ENCODE measurements around the gene REV3L.
"Not testable (repeated sequence)": the region's sequence is repeated elsewhere in the genome, so short reads cannot be mapped to it uniquely, and the experiment has no call there.

REV3L gene

GRCh38 chr6:111291336-111292259 is 191.4 kb downstream of the REV3L start:
- no peak overlapping the region for H3K4me2 ChIP-seq (ENCODE audit: low read depth, low read length, poor library complexity, severe bottlenecking)
- H3K9me2 ChIP-seq (replicated peaks; ENCODE audit: insufficient read depth, low read length) = no peaks in the 10 kb centered on the region
- H3K36me3 ChIP-seq (ENCODE audit: low read length) = no peaks in the 10 kb centered on the region
- H4K20me1 ChIP-seq (ENCODE audit: low read depth, low read length) = no peaks in the 10 kb centered on the region
- no peak overlapping the region for H3K27ac ChIP-seq (ENCODE audit: low read depth, low read length)
- no peaks in the 10 kb centered on the region for H3K79me2 ChIP-seq (ENCODE audit: insufficient read depth, low read length)
- H3F3A ChIP-seq (ENCODE audit: insufficient read depth) = peaks cover 6% of the 10 kb centered on the region; the same call in 1 of the 2 replicates
- H2AFZ ChIP-seq (ENCODE audit: low read depth, low read length, severe bottlenecking) = no peak overlapping the region
- no peak overlapping the region for H3K4me3 ChIP-seq (ENCODE audit: insufficient read depth, low read length, poor library complexity, severe bottlenecking)
- H3K9ac ChIP-seq (ENCODE audit: low read length) = no peak overlapping the region
- TF ChIP-seq EZH2phosphoT487 (conservative IDR thresholded peaks at IDR 0.05; ENCODE audit: low read length) = no peak
- TF ChIP-seq, protein P1, sequence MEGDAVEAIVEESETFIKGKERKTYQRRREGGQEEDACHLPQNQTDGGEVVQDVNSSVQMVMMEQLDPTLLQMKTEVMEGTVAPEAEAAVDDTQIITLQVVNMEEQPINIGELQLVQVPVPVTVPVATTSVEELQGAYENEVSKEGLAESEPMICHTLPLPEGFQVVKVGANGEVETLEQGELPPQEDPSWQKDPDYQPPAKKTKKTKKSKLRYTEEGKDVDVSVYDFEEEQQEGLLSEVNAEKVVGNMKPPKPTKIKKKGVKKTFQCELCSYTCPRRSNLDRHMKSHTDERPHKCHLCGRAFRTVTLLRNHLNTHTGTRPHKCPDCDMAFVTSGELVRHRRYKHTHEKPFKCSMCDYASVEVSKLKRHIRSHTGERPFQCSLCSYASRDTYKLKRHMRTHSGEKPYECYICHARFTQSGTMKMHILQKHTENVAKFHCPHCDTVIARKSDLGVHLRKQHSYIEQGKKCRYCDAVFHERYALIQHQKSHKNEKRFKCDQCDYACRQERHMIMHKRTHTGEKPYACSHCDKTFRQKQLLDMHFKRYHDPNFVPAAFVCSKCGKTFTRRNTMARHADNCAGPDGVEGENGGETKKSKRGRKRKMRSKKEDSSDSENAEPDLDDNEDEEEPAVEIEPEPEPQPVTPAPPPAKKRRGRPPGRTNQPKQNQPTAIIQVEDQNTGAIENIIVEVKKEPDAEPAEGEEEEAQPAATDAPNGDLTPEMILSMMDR (IDR thresholded peaks at IDR 0.05; ENCODE audit: insufficient read depth, low read length, poor library complexity, severe bottlenecking) = no peak
- H3K9me3 ChIP-seq (ENCODE audit: insufficient read depth, low read length) = no peaks in the 10 kb centered on the region
- H3K27me3 ChIP-seq (ENCODE audit: low read length) = no peaks in the 10 kb centered on the region

DNA sequence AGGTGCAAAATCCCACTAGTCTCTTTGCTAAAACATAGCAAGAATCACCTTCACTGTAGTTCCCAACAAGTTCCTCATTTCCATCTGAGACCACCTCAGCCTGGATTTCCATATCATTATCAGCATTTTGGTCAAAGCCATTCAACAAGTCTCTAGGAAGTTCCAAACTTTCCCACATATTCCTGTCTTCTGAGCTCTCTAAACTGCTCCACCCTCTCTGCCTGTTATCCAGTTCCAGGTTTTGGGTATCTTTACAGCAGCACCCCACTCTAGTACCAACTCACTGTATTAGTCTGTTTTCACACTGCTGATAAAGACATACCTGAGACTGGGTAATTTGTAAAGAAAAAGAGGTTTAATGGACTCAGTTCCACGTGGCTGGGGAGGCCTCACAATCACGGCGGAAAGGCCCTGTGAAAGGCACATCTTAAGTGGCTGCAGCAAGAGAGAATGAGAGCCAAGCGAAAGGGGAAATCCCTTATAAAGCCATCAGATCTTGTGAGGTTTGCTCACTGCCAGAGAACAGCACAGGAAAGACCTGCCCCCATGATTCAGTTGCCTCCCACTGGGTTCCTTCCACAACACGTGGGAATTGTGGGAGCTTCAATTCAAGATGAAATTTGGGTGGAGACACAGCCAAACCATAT is 192.2 kb downstream of the REV3L start:
- not testable (repeated sequence) for H3K9ac ChIP-seq (ENCODE audit: low read length); H2AFZ ChIP-seq (ENCODE audit: low read depth, low read length, severe bottlenecking); H3K9me2 ChIP-seq (replicated peaks; ENCODE audit: insufficient read depth, low read length); H3K4me3 ChIP-seq (ENCODE audit: insufficient read depth, low read length, poor library complexity, severe bottlenecking); H3K9me3 ChIP-seq (ENCODE audit: insufficient read depth, low read length); H3F3A ChIP-seq (ENCODE audit: insufficient read depth); H3K27me3 ChIP-seq (ENCODE audit: low read length); H3K27ac ChIP-seq (ENCODE audit: low read depth, low read length); H3K36me3 ChIP-seq (ENCODE audit: low read length); H3K4me2 ChIP-seq (ENCODE audit: low read depth, low read length, poor library complexity, severe bottlenecking); H3K79me2 ChIP-seq (ENCODE audit: insufficient read depth, low read length); H4K20me1 ChIP-seq (ENCODE audit: low read depth, low read length)

- H3K4me3 ChIP-seq (ENCODE audit: insufficient read depth, low read length, poor library complexity, severe bottlenecking); H3K9me2 ChIP-seq (replicated peaks; ENCODE audit: insufficient read depth, low read length); H3F3A ChIP-seq (ENCODE audit: insufficient read depth); H3K27me3 ChIP-seq (ENCODE audit: low read length); H3K9ac ChIP-seq (ENCODE audit: low read length); H4K20me1 ChIP-seq (ENCODE audit: low read depth, low read length); H2AFZ ChIP-seq (ENCODE audit: low read depth, low read length, severe bottlenecking); H3K79me2 ChIP-seq (ENCODE audit: insufficient read depth, low read length); H3K27ac ChIP-seq (ENCODE audit: low read depth, low read length); H3K4me2 ChIP-seq (ENCODE audit: low read depth, low read length, poor library complexity, severe bottlenecking); H3K36me3 ChIP-seq (ENCODE audit: low read length); H3K9me3 ChIP-seq (ENCODE audit: insufficient read depth, low read length): not testable (repeated sequence)
Observed at GRCh38 chr6:111284356-111284755, 198.7 kb downstream of the REV3L start.

DNA sequence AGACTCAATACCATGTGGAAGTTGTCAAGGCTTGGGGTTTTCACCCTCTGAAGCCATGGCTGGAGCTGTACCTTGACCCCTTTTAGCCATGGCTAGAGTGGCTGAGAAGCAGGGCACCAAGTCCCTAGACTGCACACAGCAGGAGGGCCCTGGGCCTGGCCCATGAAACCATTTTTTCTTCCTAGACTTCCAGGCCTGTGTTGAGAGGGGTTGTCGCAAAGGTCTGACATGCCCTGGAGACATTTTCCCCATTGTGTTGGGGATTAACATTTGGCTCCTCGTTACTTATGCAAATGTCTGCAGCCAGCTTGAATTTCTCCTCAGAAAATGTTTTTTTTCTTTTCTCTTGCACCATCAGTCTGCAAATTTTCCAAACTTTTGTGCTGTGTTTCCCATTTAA is 199.3 kb downstream of the REV3L start:
- Histone ChIP-seq H3F3A (ENCODE audit: insufficient read depth) (no peaks in the 10 kb centered on the region), H3K9me3 (ENCODE audit: insufficient read depth, low read length) (no peaks in the 10 kb centered on the region), H3K27me3 (ENCODE audit: low read length) (no peaks in the 10 kb centered on the region), H3K79me2 (ENCODE audit: insufficient read depth, low read length) (no peaks in the 10 kb centered on the region), H3K36me3 (ENCODE audit: low read length) (no peaks in the 10 kb centered on the region), H3K4me3 (ENCODE audit: insufficient read depth, low read length, poor library complexity, severe bottlenecking) (no peak overlapping the region), H3K9ac (ENCODE audit: low read length) (no peak overlapping the region), H3K27ac (ENCODE audit: low read depth, low read length) (no peak overlapping the region), H3K9me2 (replicated peaks; ENCODE audit: insufficient read depth, low read length) (no peaks in the 10 kb centered on the region), H2AFZ (ENCODE audit: low read depth, low read length, severe bottlenecking) (no peak overlapping the region), H3K4me2 (ENCODE audit: low read depth, low read length, poor library complexity, severe bottlenecking) (no peak overlapping the region), H4K20me1 (ENCODE audit: low read depth, low read length) (no peaks in the 10 kb centered on the region)
- TF ChIP-seq EZH2phosphoT487 (conservative IDR thresholded peaks at IDR 0.05; ENCODE audit: low read length) = no peak
- TF ChIP-seq, protein P1 (IDR thresholded peaks at IDR 0.05; ENCODE audit: insufficient read depth, low read length, poor library complexity, severe bottlenecking) = no peak

All from SU-DHL-6 (cell line).